ENCODE measurements around the gene BBS2. TPM values are rescaled to one million over a fixed set of nuclear protein-coding genes. Genes with fewer than 3 reads are reported as not detected.

The BBS2 gene
- total RNA-seq, 3 donors from 2014 or later = 26.9 to 33.4 (median 30.2) TPM

DNA sequence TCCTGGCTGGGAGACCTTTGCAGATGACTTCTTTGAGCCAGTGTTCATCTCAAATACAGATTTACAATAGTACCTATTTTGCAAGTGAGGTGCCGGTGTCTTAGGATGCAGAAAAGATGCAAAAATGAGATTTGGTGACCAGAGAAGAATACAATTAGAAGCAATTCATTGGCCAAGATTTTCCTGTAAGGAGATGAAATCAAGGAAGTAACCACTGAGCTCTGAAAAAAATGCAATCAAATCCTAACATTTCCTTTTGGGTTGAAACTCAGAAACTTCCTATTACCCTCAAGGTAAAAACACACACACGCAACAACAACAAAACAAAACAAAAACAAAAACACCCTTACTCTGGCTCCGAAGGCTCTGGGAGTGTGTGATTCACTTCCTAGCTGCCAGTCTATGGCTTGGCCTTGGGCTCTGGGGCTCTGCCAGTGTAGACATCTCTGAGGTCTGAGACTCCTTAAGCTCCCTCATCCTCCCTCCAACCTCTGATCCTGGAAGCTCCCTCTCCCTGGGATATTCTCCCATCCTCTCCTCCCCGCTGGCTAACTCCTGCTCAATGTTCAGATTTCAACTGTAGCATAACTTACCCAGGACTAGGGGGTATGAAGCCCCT lies 28.2 kb upstream of the BBS2 start:
- H3K4me1 ChIP-seq (ENCODE audit: low read depth) = no peaks in the 10 kb centered on the region
- intact Hi-C loops (cut with DNase I, micrococcal nuclease) = no loop called here
- no peaks in the 10 kb centered on the region for H3K36me3 ChIP-seq (ENCODE audit: low read depth)
- ATAC-seq = no peak
- DNase-seq = no peak
- no peak overlapping the region for H3K4me3 ChIP-seq
- TF ChIP-seq, protein P1, sequence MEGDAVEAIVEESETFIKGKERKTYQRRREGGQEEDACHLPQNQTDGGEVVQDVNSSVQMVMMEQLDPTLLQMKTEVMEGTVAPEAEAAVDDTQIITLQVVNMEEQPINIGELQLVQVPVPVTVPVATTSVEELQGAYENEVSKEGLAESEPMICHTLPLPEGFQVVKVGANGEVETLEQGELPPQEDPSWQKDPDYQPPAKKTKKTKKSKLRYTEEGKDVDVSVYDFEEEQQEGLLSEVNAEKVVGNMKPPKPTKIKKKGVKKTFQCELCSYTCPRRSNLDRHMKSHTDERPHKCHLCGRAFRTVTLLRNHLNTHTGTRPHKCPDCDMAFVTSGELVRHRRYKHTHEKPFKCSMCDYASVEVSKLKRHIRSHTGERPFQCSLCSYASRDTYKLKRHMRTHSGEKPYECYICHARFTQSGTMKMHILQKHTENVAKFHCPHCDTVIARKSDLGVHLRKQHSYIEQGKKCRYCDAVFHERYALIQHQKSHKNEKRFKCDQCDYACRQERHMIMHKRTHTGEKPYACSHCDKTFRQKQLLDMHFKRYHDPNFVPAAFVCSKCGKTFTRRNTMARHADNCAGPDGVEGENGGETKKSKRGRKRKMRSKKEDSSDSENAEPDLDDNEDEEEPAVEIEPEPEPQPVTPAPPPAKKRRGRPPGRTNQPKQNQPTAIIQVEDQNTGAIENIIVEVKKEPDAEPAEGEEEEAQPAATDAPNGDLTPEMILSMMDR (IDR thresholded peaks at IDR 0.05) = no peak
- H3K9me3 ChIP-seq = no peaks in the 10 kb centered on the region

GRCh38 chr16:56547120-56547948 lies 27.5 kb upstream of the BBS2 start:
- ATAC-seq = no peak
- Histone ChIP-seq H3K36me3 (ENCODE audit: low read depth) (no peaks in the 10 kb centered on the region), H3K9me3 (no peaks in the 10 kb centered on the region), H3K4me3 (no peak overlapping the region), H3K4me1 (ENCODE audit: low read depth) (no peaks in the 10 kb centered on the region)
- intact Hi-C loops (cut with DNase I, micrococcal nuclease) = no loop called here
- DNase-seq = no peak
- TF ChIP-seq, protein P1 (IDR thresholded peaks at IDR 0.05) = no peak

DNA sequence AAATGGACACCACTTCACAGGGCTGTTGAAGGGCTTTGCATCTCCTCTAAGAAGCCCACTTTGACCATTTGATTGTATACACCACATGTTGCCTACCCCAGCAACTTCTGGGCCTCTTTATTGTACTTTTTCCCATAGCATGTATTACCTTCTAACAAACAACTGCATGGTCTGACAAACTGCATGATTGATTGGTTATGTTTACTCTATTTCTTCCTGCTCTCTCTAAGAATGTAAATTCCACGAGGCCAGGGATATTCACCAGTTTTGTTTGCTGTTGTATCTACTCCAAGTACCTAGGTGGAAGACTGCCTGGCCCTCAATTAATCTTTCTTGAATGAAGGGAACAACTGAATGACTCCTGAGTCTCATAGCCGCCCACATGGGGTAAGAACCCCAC lies 22.2 kb upstream of the BBS2 start:
- no peak for ATAC-seq
- TF ChIP-seq, protein P1 (IDR thresholded peaks at IDR 0.05) = no peak
- intact Hi-C loops (cut with DNase I, micrococcal nuclease) = no loop called here
- no peaks in the 10 kb centered on the region for H3K36me3 ChIP-seq (ENCODE audit: low read depth)
- DNase-seq = no peak
- H3K4me1 ChIP-seq (ENCODE audit: low read depth) = no peaks in the 10 kb centered on the region
- H3K9me3 ChIP-seq = no peaks in the 10 kb centered on the region
- no peak overlapping the region for H3K4me3 ChIP-seq

GRCh38 chr16:56539656-56540055 lies 19.8 kb upstream of the BBS2 start:
- no peaks in the 10 kb centered on the region for H3K4me1 ChIP-seq (ENCODE audit: low read depth)
- TF ChIP-seq, protein P1 (IDR thresholded peaks at IDR 0.05) = no peak
- no peak for ATAC-seq
- no peak overlapping the region for H3K4me3 ChIP-seq
- no peaks in the 10 kb centered on the region for H3K9me3 ChIP-seq
- no peak for DNase-seq
- H3K36me3 ChIP-seq (ENCODE audit: low read depth) = no peaks in the 10 kb centered on the region
- intact Hi-C loops (cut with DNase I, micrococcal nuclease) = no loop called here

DNA sequence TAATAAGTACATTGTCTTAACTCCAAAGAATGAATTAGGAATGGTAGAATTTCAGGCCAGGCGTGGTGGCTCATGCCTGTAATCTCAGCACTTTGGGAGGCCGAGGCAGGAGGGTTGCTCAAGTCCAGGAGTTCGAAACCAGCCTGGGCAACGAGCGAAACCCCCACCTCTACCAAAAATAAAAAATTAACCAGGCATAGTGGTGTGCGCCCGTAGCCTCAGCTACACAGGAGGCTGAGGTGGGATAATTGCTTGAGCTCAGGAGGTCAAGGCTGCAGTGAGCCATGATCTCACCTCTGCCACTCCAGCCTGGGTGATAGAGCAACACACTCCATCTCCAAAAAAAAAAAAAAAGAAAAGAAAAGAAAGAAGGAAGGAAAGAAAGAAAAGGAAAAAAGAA lies 18.5 kb upstream of the BBS2 start:
- Histone ChIP-seq H3K4me3 (no peak overlapping the region), H3K9me3 (no peaks in the 10 kb centered on the region), H3K36me3 (ENCODE audit: low read depth) (no peaks in the 10 kb centered on the region), H3K4me1 (ENCODE audit: low read depth) (no peaks in the 10 kb centered on the region)
- DNase-seq = no peak
- no peak for ATAC-seq
- intact Hi-C loops (cut with DNase I, micrococcal nuclease) = no loop called here
- TF ChIP-seq, protein P1 (IDR thresholded peaks at IDR 0.05) = no peak

Data from mucosa of descending colon (tissue), 3 donors.